Lung (tissue), 13 donors: ENCODE results near the gene ENTPD5. TPM values are rescaled to one million over a fixed set of nuclear protein-coding genes. Genes with fewer than 3 reads are reported as not detected.

ENCODE experiments used
- ATAC-seq: fragments of 200-7000 bp; cut with Tn5 transposase; one replicate; pipeline ENCODE4 v1.9.1; 2020; ENCODE audit warnings: moderate number of reproducible peaks; ENCODE audit not compliant: insufficient read depth, low FRiP score
- DNase-seq, 3 donors: peaks; one replicate each; pipeline ENCODE4 v3.0.0-alpha.2; 2013 to 2017
- H3K27ac ChIP-seq, 2 donors: one replicate each; pipeline ENCODE4 v1.5.1; 2013; ENCODE audit warnings: mild to moderate bottlenecking in 2 of 2, moderate library complexity in 2 of 2, control low read depth in 1 of 2, inconsistent platforms in 1 of 2, low read depth in 1 of 2, low read length in 1 of 2
- H3K27me3 ChIP-seq, 3 donors: one replicate each; pipeline ENCODE4 v1.5.1; 2013; ENCODE audit warnings: low read length in 2 of 3; ENCODE audit not compliant: control insufficient read depth in 3 of 3, insufficient read depth in 3 of 3
- H3K36me3 ChIP-seq, 4 donors: one replicate each; pipeline ENCODE4 v1.5.1; 2013; ENCODE audit warnings: low read length in 4 of 4, mild to moderate bottlenecking in 1 of 4, moderate library complexity in 1 of 4; ENCODE audit not compliant: control insufficient read depth in 4 of 4, insufficient read depth in 4 of 4
- H3K4me1 ChIP-seq, 5 donors: one replicate each; pipeline ENCODE4 v1.5.1; 2013; ENCODE audit warnings: low read length in 5 of 5, mild to moderate bottlenecking in 2 of 5, moderate library complexity in 1 of 5; ENCODE audit not compliant: control insufficient read depth in 5 of 5, insufficient read depth in 5 of 5
- H3K4me3 ChIP-seq: one replicate; pipeline ENCODE4 v1.5.1; 2013; ENCODE audit warnings: mild to moderate bottlenecking, control low read depth, moderate library complexity
- H3K9ac ChIP-seq, 2 donors: one replicate each; pipeline ENCODE4 v1.5.1; 2013; ENCODE audit warnings: low read length in 2 of 2, control low read depth in 1 of 2; ENCODE audit not compliant: insufficient read depth in 1 of 2
- H3K9me3 ChIP-seq, 4 donors: one replicate each; pipeline ENCODE4 v1.5.1; 2013; ENCODE audit warnings: low read length in 3 of 4, mild to moderate bottlenecking in 1 of 4, moderate library complexity in 1 of 4; ENCODE audit not compliant: control insufficient read depth in 4 of 4, insufficient read depth in 3 of 4
- WGBS, 2 donors: extraction: QIAGEN DNeasy Blood & Tissue Kit; methylation state at CpG; one replicate each; pipeline ENCODE4 v1.1.7; 2013; 5-methylcytosine and 5-hydroxymethylcytosine counted together
- polyA plus RNA-seq, 2 donors: library from polyadenylated mRNA; stranded (reverse); fragments of 200-250 nt; gene quantifications; one replicate each; pipeline ENCODE4 v1.2.1, GENCODE V29; 2013
- small RNA-seq: library from RNA; depleted of rRNA; stranded (forward); fragments of <200 nt; gene quantifications from one replicate; pipeline ENCODE3, GENCODE V24; 2014; ENCODE audit warnings: low replicate concordance
- total RNA-seq, 2 donors: library from RNA; depleted of rRNA in 1 of 2; stranded (reverse); fragments of >200 nt in 1 of 2; gene quantifications; one replicate each; pipeline ENCODE4 v1.2.1, GENCODE V29; 2014 to 2021
- TF ChIP-seq, protein P1 (sequence below): IDR thresholded peaks from 2 replicates; pipeline ENCODE4 v1.5.1; 2012; ENCODE audit warnings: mild to moderate bottlenecking; ENCODE audit errors: control extremely low read depth, extremely low read depth
- donor health status: control.
- donor health status: control.
- donor health status: Bipolar disorder and iron deficiency.
- donor health status: healthy.
- donor health status: DM: yes; HTN: yes; CAD: no.

The ENTPD5 gene
- total and polyA plus RNA-seq, 4 donors, result 5.5 to 18.4 (median 9.3) TPM

DNA sequence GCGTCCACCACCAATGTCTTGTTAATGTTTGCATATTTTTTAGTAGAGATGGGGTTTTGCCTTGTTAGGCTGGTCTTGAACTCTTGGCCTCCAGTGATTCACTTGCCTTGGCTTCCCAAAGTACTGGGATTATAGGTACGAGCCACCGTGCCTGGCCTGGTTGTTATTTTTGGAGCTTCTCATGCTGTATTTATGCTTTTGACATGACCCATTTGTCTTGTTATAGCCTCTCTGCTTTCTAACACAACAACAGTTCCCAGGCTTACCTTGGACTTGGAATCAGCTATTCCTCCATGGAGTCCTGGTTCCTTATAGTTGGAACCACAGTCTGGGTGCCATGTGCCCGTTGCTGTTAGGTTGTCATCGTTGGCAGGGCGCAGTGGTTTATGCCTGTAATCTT is 102.8 kb downstream of the ENTPD5 start:
- Histone ChIP-seq H3K4me3 (no peak overlapping the region), H3K4me1 (no peaks in the 10 kb centered on the region), H3K27me3 (no peaks in the 10 kb centered on the region), H3K36me3 (peaks cover 14 to 35% (median 26%) of the 10 kb centered on the region in 4 donors), H3K9ac (no peak overlapping the region), H3K27ac (no peak overlapping the region), H3K9me3 (no peaks in the 10 kb centered on the region)
- DNase-seq, result no peak
- TF ChIP-seq, protein P1, sequence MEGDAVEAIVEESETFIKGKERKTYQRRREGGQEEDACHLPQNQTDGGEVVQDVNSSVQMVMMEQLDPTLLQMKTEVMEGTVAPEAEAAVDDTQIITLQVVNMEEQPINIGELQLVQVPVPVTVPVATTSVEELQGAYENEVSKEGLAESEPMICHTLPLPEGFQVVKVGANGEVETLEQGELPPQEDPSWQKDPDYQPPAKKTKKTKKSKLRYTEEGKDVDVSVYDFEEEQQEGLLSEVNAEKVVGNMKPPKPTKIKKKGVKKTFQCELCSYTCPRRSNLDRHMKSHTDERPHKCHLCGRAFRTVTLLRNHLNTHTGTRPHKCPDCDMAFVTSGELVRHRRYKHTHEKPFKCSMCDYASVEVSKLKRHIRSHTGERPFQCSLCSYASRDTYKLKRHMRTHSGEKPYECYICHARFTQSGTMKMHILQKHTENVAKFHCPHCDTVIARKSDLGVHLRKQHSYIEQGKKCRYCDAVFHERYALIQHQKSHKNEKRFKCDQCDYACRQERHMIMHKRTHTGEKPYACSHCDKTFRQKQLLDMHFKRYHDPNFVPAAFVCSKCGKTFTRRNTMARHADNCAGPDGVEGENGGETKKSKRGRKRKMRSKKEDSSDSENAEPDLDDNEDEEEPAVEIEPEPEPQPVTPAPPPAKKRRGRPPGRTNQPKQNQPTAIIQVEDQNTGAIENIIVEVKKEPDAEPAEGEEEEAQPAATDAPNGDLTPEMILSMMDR, result no peak
- WGBS, 2 donors, result 85 to 90% methylated on average over 6 of the region's 6 CpGs
- ATAC-seq, result no peak

DNA sequence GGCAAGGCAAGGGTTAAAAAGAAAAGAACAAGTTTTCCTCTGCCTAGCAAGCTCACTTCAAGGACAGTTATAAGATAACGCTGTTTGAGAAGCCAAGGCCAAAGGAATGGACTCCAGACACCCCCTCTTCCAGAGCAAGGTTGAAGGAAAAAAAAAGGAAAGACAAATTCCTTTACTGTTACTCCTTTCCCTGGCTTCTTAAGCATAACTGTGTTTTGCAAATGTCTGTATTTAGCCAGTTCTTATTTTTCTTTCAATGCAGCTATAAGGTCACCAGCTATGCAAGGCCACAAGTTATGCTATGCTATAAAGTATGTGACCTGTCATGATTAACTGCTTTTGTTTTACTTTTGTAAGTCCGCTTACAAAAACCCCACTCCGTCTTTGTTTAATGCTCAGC is 105.8 kb downstream of the ENTPD5 start:
- TF ChIP-seq, protein P1, result no peak
- Histone ChIP-seq H3K27me3 (no peaks in the 10 kb centered on the region), H3K27ac (no peak overlapping the region), H3K4me1 (no peaks in the 10 kb centered on the region), H3K4me3 (no peak overlapping the region), H3K36me3 (peaks cover 17 to 38% (median 29%) of the 10 kb centered on the region in 4 donors), H3K9ac (no peak overlapping the region), H3K9me3 (no peaks in the 10 kb centered on the region)
- WGBS, 2 donors, result 87 to 94% methylated on average over 3 of the region's 3 CpGs
- DNase-seq, result no peak
- ATAC-seq, result no peak

DNA sequence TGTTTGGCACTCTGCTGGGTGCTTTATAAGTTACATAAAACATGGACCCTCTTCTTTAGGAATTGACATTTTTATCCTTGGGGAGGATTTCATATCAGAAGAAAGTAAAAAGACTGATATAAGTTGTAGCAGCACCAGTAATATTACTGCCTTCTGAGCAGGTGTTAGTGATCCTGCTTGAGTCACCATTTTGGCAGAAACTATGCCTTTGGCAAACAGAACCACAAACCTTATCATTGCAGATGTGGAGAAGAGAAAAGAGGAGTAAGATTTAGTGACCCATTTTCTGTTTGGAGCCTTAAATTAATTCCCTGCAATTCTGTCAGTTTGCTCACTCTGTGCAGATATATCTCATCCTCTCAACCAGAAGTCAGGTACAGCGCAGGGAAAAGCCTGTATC is 109.4 kb downstream of the ENTPD5 start:
- 97 to 98% methylated on average over 1 of the region's 1 CpG for WGBS, 2 donors
- no peaks in the 10 kb centered on the region for H3K4me1 ChIP-seq
- no peak overlapping the region for H3K9ac ChIP-seq
- peaks cover 25 to 48% (median 45%) of the 10 kb centered on the region in 4 donors for H3K36me3 ChIP-seq
- H3K27me3 ChIP-seq, result no peaks in the 10 kb centered on the region
- H3K4me3 ChIP-seq, result no peak overlapping the region
- TF ChIP-seq, protein P1, result no peak
- no peak overlapping the region for H3K27ac ChIP-seq
- DNase-seq, result no peak
- no peak for ATAC-seq
- no peaks in the 10 kb centered on the region for H3K9me3 ChIP-seq

Small RNA genes lying within 50 kb of the gene (small RNA-seq; reads per million reads assigned to genes)
- not detected for gene AC005480.2

Other genes starting within 250 kb of the ENTPD5 start
- 10 to 100 TPM; 10.3 to 13.9 TPM for gene PTGR2, start 167.5 kb downstream of the ENTPD5 start, total RNA-seq
- gene PTGR2, start 167.5 kb downstream of the ENTPD5 start, polyA plus RNA-seq, result 1 to 10 TPM; 5.7 to 8.8 TPM
- 10 to 100 TPM; 39.2 to 76.1 TPM for gene ZNF410, start 132.4 kb downstream of the ENTPD5 start, total RNA-seq
- 10 to 100 TPM; 31.5 to 31.6 TPM for gene ZNF410, start 132.4 kb downstream of the ENTPD5 start, polyA plus RNA-seq
- gene FAM161B, start 69.2 kb downstream of the ENTPD5 start, total RNA-seq, result 1 to 10 TPM; 4.6 to 9.7 TPM
- gene FAM161B, start 69.2 kb downstream of the ENTPD5 start, polyA plus RNA-seq, result 1 to 10 TPM; 1.9 to 2.2 TPM
- gene COQ6, start 69.0 kb downstream of the ENTPD5 start, total RNA-seq, result 10 to 100 TPM; 22.5 to 23.4 TPM
- gene COQ6, start 69.0 kb downstream of the ENTPD5 start, polyA plus RNA-seq, result 10 to 100 TPM; 17.6 to 20.4 TPM
- gene BBOF1, start 61 bp upstream of the ENTPD5 start, total RNA-seq, result 10 to 100 TPM; 12.8 to 23.1 TPM
- gene BBOF1, start 61 bp upstream of the ENTPD5 start, polyA plus RNA-seq, result 1 to 10 TPM; 6.6 to 8.0 TPM
- gene ALDH6A1, start 65.2 kb upstream of the ENTPD5 start, total RNA-seq, result 10 to 100 TPM; 29.3 to 43.3 TPM
- gene ALDH6A1, start 65.2 kb upstream of the ENTPD5 start, polyA plus RNA-seq, result 10 to 100 TPM in 1 of 2 donors, 1 to 10 TPM in 1; 8.7 to 13.0 TPM
- 10 to 100 TPM in 1 of 2 donors, 1 to 10 TPM in 1; 9.0 to 13.7 TPM for gene LIN52, start 65.7 kb upstream of the ENTPD5 start, total RNA-seq
- gene LIN52, start 65.7 kb upstream of the ENTPD5 start, polyA plus RNA-seq, result 1 to 10 TPM; 7.1 to 7.4 TPM
- gene VSX2, start 220.2 kb upstream of the ENTPD5 start, total RNA-seq, result not detected
- gene VSX2, start 220.2 kb upstream of the ENTPD5 start, polyA plus RNA-seq, result not detected